Stimulated activated CD4-positive, alpha-beta T cell treated with anti-CD3 and anti-CD28 coated beads, Interleukin-4, amount 100 ng/mL, for 24 hours (primary cell): ENCODE results near the gene NBPF15.
"Not testable (repeated sequence)": the region's sequence is repeated elsewhere in the genome, so short reads cannot be mapped to it uniquely, and the experiment has no call there.

ENCODE experiments used
- DNase-seq: peaks from one replicate; pipeline ENCODE4 v3.0.0-alpha.2; 2020

NBPF15 gene

DNA sequence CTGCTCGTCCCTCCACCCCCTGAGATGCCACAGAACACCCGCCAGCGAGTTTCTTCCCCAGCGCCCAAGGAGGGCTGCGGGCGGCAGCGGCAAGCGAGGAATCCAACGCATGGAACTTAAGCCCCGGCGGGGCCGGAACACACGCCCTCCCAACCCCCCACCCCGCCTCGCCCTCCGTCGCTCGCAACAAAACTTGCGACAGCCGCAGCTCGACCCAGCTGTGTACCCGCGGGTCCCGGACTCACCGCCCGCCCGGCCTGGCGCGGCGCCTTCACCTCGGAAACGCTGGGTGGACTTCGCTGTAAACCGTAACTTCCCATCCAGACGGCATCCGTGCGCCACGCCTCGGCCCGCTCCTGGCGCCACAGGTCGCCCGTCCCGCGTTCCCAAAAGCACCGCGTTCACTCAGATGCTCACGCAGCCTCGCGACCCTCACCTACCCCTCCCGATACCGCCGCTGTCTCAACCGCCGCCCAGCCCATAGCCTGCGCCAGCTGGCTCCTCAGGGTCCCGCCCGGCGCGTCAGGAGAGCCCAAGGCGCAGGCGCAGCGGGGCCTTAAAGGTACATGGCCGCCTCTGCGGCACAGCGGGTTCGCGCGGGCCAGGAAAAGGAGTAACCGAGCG is at the start of gene NBPF15:
NBPF15 (minus strand) TSS at position 534 of the 624 bp plus-strand sequence. CDS start 21,666 bp downstream, outside the sequence.
- DNase-seq, result peak; percentile 72

DNA sequence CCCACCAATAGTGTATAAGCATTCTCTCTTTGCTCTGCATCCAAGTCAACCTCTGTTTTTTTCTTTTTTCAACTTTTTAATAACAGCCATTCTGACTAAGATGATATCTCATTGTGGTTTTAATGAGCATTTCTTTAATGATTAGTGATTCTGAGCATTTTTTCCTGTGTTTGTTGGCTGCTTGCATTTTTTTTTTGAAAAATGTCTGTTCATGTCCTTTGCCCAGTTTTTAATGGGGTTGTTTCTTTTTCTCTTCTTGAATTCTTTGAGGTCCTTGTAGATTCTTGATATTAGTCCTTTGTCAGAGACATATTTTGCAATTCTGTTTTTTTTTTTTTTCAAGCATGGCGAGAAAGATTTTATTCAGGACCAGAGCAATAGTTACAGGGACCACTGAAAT is 35.0 kb upstream of the NBPF15 start:
- not testable (repeated sequence) for DNase-seq

DNA sequence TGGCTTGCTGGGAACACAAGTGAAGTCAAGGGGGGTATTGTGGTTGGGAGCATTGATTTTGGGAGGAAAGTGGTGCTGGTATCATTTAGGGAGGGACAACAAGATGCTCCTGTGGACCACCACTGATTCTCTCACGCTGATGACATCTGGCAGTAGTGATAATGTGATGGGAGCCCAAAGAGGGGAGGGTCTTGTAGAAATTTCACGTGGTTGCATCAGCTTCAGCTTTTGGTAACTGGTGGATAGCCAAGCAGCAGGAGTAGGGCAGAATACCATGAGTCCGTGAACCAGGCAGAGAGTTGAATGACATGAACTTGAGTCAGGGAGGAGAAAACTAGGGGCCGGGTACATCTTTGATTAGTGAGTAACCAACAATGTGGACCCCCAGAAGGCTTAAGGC is 32.7 kb upstream of the NBPF15 start:
- DNase-seq, result not testable (repeated sequence)

DNA sequence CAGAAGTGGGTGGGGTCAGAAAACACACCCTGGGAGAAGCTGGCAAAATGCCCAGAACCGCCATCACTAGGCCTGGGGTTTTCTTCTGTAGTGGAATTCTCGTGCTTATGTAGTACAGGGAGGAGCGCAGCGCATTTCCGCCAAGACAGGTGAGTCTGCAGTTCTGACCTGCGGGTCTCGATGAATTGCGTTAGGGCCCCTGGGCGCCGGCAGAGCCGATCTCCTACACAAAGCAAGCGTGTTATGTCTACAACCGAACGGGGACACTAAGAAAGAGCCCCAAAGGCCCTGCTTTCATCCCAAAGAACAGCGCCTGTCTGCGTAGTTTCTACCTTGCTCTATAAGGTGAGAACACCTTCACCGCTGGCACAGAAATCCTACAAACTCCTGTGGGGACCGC is 28.9 kb upstream of the NBPF15 start:
- peak; percentile 8 for DNase-seq

DNA sequence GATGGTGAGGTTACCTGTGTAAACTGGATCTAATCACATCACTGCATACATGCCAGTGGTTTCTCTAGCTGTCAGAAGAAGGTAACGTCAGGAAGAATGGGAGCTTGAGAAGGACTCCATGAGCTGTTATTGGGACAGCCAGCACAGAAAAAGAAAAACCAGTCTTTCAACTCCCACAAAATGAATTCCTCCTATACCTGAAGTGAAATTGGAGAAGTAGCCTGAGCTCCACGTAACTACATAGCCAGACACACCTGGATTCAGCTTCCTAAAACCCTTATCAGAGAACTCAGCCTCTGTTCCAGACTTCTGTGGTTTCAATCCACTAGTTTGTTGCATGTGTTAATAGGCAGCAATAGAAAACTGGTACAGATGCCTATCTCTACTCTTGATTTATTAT is 25.5 kb upstream of the NBPF15 start:
- DNase-seq, result not testable (repeated sequence)

GRCh38 chr1:144485048-144485993 is 23.9 kb upstream of the NBPF15 start:
- DNase-seq, result not testable (repeated sequence)

DNA sequence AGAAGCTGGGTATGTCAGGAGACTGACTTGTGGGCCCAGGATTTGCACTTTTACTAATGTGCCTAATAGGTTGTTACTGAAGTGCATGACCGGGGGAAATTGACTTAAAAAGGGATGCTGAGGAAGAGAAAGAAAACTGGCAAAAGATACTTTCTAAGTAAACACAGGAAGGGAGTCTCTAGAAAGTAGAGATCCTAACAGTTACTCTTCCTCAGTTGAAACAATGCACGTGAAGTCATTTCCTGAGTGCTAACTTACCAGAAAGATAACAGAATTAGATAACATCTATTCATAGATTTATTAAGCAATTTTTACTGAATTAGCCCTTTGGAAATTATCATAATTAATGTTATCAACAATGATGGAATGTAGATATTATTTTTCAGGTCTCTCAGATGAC is 12.4 kb upstream of the NBPF15 start:
- DNase-seq, result not testable (repeated sequence)

- not testable (repeated sequence) for DNase-seq
Observed at GRCh38 chr1:144471434-144471833, 10.0 kb upstream of the NBPF15 start.

DNA sequence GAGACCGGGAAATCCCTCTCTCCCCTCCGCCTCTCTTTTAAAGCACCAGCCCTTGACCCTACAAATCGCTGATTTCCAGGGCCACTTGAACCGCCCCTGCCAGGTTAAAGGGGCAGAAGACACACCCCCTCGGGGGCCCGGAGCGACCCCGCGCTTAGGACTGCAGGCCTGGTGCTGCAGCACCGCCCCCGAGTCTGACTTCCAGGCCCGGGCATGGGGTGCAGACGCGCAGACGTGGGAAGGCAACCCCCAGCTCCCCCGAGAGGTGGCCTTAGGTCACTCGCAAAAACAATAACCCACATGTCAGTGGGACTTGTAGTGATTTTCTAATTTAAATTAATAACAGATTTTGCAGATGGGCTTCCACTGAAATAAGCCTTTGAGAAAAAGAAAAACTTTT is 309 bp upstream of the NBPF15 start:
- DNase-seq, result not testable (repeated sequence)

- DNase-seq, result peak; percentile 12
Observed at GRCh38 chr1:144460686-144461085, 783 bp downstream of the NBPF15 start.

DNA sequence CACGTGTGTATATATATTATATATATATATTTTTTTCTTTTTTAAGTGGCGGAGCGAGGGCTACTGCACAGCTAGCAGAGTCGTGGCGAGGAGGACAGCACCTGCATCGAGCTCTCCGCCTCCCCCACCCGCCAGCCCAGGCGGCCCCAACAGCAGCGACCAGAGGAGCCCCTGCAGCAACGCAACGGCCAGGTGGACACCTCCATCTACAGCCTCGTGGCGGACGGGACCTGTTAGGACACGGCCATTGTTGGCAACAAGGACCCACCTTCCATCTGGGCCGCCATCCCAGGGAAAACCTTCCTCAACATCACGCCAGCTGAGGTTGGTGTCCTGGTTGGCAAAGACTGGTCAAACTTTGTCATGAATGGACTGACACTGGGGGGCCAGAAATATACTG is 19.1 kb downstream of the NBPF15 start:
- not testable (repeated sequence) for DNase-seq

DNA sequence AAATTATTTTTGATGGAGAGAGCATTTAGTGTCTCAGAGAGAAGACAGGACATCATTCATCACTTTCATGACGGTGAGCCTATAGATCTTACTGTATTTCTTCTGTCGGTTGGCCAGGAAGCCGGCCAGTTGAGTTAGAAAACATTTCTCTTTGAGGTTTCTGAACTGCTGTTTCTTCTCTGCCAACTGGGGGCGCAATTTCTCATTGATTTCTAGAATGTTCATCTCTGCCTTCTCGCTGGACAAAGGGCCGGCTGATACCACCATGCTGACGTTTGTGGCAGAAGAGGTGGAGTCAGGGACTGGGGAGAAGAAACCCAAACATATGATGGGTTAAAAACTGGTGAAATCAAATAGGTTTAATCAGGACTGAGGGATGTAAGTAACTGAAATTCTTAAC is 21.7 kb downstream of the NBPF15 start:
- peak; percentile 11 for DNase-seq

- peak; percentile 77 for DNase-seq
Observed at GRCh38 chr1:144418891-144419694, 42.4 kb downstream of the NBPF15 start.

GRCh38 chr1:144413404-144414118 is 47.9 kb downstream of the NBPF15 start:
- DNase-seq, result not testable (repeated sequence)

GRCh38 chr1:144412491-144413403 is 48.7 kb downstream of the NBPF15 start:
- DNase-seq, result peak; percentile 96

DNA sequence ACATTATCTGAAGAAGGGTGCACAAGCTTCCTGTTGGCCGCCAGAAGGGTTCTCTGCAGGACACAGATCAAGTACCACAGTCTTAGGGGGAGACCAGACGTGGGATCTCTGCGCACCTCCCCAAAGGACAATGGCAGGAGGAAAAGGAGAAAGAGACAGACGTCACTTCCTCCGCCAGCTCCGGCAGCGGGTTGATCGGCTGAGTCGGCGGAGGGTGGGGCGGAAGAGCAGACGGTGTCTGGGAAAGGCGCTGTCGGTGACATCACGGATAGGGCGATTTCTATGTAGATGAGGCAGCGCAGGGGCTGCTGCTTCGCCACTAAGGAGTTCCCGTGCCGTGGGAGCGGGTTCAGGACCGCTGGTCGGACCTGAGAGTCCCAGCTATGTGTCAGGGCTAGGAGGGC is 49.4 kb downstream of the NBPF15 start:
- DNase-seq, result peak; percentile 80

GRCh38 chr1:144402807-144403206 is 58.7 kb downstream of the NBPF15 start:
- peak; percentile 3 for DNase-seq

GRCh38 chr1:144371651-144372050 is 89.8 kb downstream of the NBPF15 start:
- DNase-seq, result not testable (repeated sequence)
